Astrocyte of the cerebellum (primary cell): Measurements from ENCODE around the gene PIGU.

ENCODE experiments used
- DNase-seq: peaks from one replicate; pipeline ENCODE4 v3.0.0-alpha.2; 2011; ENCODE audit warnings: low read depth
- H3K4me3 ChIP-seq: 2 replicates; pipeline ENCODE4 v1.5.1; 2011; ENCODE audit warnings: mild to moderate bottlenecking, low read depth, low read length, moderate library complexity
- CTCF ChIP-seq: IDR thresholded peaks from 2 replicates; pipeline ENCODE4 v1.5.1; 2012; ENCODE audit warnings: low read length, low read depth, moderate library complexity, mild to moderate bottlenecking; ENCODE audit errors: missing control alignments
- in situ Hi-C: cut with HindIII; loops from 2 replicates; pipeline ENCODE4 v1.10.0; 2017; ENCODE audit warnings: low sequenced_read_pairs

Gene PIGU

DNA sequence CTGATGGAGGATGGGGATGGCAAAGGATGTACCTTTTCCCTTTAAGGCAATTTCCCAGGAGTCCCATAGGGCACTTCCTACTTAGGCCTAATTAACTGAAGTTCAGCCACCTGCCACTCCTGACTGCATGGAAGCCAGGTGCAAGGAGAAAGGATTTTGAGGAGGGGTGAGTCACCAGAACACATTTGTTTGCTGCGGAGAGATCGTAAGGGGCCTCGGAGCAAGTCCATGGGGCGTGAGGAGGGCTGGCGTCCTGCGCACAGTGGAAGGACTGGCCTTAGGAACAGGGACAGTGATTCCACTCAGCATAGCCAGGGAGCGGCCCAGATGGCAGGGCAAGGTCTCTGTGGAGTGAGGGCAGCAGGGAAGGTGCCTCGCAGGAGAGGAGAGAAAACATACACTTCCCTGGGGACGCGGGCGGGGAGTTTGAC, 130.1 kb downstream of the PIGU start:
- no peak overlapping the region for H3K4me3 ChIP-seq
- TF ChIP-seq CTCF = no peak
- no peak for DNase-seq
- in situ Hi-C loops = no loop called here

DNA sequence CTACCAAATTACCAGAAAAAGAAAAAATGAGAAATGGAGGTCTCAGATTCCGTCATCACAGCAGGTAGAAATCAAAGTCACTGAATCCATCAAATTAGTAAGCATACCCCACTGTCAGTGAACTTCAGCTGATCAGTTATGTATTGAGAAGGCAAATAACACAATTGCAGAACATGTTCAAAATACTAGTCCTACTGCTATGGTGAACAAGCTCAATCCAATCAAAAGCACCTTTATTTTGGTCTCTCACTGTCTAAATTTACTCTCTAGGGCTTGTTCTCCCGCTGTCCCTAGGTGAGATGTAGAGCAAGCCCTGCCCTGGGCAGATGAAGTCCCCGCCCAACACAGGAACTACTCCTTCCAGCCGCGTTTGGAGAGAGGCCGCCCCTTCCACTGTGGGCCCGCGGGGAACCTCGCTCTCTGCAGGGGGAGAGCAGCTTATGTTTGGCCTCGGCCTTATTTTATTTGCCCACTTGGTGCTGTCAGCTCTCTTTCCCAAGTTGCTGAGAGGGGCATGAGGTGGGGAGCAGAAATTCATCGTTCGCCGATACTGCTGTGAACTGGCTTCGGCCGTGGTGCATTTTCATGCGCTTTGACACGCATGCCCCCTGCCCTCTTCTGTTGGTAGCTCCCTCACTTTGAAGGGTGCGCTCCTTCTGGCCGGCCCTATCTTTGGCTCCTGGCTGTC, 132.6 kb downstream of the PIGU start:
- in situ Hi-C loops = no loop called here
- no peak overlapping the region for H3K4me3 ChIP-seq
- no peak for TF ChIP-seq CTCF
- DNase-seq = no peak

- TF ChIP-seq CTCF = no peak
- DNase-seq = no peak
- in situ Hi-C loops = no loop called here
- H3K4me3 ChIP-seq = no peak overlapping the region
Observed at GRCh38 chr20:34543463-34544056, 133.3 kb downstream of the PIGU start.

DNA sequence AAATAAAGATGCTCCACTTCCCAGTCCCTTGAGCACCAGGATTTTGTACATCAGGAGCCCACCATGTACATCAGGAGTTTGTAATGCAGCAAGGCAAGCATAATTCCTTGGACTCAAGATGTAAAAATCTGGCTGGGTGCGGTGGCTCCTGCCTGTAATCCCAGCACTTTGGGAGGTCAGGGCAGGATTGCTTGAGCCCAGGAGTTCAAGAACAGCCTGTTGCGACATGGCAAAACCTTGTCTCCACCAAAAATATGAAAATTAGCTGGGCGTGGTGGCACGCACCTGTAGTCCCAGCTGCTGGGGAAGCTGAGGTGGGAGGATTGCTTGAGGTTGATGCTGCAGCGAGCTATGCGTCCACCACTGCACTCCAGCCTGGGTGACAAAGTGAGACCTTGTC, 134.5 kb downstream of the PIGU start:
- no peak overlapping the region for H3K4me3 ChIP-seq
- TF ChIP-seq CTCF = no peak
- in situ Hi-C loops = no loop called here
- DNase-seq = no peak

DNA sequence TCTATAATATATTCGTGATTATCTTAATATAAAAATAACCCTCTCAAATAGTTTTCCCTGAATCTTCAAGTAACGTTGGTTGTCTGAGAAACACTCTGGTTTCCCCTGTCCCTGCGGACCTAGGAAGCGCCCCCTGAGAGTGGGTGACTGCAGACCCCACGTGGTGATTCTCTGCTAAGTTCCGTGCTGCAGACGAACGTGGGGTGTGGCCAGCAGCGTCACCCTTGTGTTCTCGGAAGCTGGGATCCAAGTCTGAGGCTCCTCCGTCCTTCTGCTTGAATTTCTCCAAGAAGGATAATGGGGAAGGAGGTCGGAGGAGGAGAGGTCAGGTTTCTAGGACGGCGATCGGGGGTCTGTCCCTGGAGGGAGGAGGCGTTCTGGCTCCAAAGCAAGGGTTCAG, 135.0 kb downstream of the PIGU start:
- TF ChIP-seq CTCF = no peak
- no peak overlapping the region for H3K4me3 ChIP-seq
- in situ Hi-C loops = no loop called here
- no peak for DNase-seq

DNA sequence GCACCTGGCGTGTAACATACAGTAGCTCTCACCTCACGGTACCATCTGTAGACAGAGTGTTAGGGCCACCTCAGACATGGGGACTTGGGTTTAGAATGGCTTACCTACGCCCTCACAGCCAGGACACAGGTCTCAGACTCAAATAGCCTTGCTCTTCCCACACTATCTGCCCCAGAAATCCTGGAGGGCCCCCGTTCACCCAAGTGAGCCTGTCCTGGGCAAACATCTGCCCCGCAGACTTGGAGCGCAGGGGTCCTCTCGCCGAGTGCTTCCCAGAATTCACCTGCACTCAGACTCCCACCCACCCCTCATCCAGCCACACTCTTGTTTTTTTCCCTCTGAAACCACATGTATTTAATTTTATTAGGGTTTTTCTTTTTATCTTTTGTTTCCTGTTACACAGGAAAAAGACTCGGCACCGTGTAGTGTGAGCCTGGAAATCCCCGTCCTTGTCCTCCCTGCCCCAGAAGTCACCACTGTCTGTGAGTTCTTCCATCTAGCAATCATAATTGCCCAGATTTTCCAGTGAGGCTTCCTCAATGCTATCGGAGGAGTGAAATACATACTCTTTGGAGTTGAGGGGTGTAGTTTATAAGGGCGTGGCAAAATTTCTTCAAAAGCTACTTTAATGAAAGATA, 135.5 kb downstream of the PIGU start:
- no peak overlapping the region for H3K4me3 ChIP-seq
- in situ Hi-C loops = no loop called here
- no peak for DNase-seq
- TF ChIP-seq CTCF = no peak
